ENCODE results near the gene TENM4. TPM values are rescaled to one million over a fixed set of nuclear protein-coding genes. Genes with fewer than 3 reads are reported as not detected.

The TENM4 gene
- polyA plus RNA-seq, 1 experiment, result 0.39 TPM

DNA sequence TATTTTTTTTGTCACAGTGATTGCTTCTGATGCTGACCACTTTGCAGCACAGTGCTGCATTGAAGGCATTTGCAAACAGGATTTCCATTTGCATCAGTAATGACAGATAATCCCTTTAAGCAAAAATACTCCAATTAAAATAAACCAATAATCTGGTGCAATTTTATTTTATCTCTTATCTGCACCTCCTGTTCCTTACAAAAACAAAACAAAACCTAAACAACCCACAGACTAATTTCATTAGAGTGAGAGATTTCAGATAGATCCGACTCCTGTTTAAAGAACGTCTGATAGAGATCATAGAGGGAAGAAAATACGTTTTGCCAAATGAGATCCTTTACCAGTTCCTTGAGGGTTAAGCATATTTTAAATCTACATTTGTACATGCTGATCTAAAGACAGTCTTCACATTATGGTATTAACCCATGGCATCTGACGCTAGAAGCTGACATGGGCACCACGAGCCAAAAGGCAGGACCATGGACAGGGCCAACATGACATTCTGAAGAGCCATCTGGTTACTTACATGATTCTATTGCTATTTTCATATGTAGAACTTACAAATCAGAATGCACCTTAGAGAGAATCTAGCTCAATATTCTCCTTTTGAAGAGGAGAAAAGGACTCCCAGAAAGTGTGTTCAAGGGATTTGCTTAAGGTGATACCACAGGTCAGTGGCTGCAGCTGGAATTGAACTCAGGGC, 580.0 kb downstream of the TENM4 start:
- ChIA-PET CTCF (no interaction called here), POLR2A (interaction anchor here (0.5 kb wide), 1 partner anchor 70 kb away, joined by 3 read pairs; no protein-coding TSS in a partner anchor)
- TF ChIP-seq, protein P1, sequence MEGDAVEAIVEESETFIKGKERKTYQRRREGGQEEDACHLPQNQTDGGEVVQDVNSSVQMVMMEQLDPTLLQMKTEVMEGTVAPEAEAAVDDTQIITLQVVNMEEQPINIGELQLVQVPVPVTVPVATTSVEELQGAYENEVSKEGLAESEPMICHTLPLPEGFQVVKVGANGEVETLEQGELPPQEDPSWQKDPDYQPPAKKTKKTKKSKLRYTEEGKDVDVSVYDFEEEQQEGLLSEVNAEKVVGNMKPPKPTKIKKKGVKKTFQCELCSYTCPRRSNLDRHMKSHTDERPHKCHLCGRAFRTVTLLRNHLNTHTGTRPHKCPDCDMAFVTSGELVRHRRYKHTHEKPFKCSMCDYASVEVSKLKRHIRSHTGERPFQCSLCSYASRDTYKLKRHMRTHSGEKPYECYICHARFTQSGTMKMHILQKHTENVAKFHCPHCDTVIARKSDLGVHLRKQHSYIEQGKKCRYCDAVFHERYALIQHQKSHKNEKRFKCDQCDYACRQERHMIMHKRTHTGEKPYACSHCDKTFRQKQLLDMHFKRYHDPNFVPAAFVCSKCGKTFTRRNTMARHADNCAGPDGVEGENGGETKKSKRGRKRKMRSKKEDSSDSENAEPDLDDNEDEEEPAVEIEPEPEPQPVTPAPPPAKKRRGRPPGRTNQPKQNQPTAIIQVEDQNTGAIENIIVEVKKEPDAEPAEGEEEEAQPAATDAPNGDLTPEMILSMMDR (IDR thresholded peaks at IDR 0.05; ENCODE audit: insufficient read depth, low read depth, low read length), result no peak
- Histone ChIP-seq H3K36me3 (ENCODE audit: control insufficient read depth, insufficient read depth, low read length) (no peaks in the 10 kb centered on the region), H3K4me3 (ENCODE audit: low read depth, low read length) (no peak overlapping the region), H3K27me3 (ENCODE audit: control insufficient read depth, insufficient read depth, low read length) (no peaks in the 10 kb centered on the region)
- DNase-seq (ENCODE audit: low read depth), result no peak

DNA sequence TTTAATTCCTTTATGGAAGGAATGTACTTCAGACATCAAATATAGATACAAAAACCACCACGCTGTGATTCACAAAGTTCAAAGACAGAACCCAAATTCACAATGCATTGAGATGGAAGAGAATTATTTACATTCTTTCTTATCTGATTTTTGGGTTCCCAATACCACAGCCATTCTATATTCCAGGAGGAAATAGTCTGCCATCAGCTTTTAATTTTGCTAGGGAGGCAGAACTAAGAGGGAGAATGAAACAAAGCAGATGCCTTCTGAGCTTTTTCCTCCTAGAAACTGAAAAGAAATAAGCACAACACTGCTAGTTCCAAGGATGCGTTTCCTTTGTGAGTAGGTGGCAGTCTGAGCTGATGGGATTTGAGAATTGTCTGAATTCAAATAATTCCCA, 583.1 kb downstream of the TENM4 start:
- ChIA-PET CTCF (interaction anchor here (1.0 to 2.2 kb wide), 4 partner anchors 11 to 212 kb away, joined by 3 to 7 read pairs (median 4); no protein-coding TSS in a partner anchor), POLR2A (no interaction called here)
- no peaks in the 10 kb centered on the region for H3K27me3 ChIP-seq (ENCODE audit: control insufficient read depth, insufficient read depth, low read length)
- no peaks in the 10 kb centered on the region for H3K36me3 ChIP-seq (ENCODE audit: control insufficient read depth, insufficient read depth, low read length)
- TF ChIP-seq, protein P1 (IDR thresholded peaks at IDR 0.05; ENCODE audit: insufficient read depth, low read depth, low read length), result no peak
- no peak for DNase-seq (ENCODE audit: low read depth)
- no peak overlapping the region for H3K4me3 ChIP-seq (ENCODE audit: low read depth, low read length)

DNA sequence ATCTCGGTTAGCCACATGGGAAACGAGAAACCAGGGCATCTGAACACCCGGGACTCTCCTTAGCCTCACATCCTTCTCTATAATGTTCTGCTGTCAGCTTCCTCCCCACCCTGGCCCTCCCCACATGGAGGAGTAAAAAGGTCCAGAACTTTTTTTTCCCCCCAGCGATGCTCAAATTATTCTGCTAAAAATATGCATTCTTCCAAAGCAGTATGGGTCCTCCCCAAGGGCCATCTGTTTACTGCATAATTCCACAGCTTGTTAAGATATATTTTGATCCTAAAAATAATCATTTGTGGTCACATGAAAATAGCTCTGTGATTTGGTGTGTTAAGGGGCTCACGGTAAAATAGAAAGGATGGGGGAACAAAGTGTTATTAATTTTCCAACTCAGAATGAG, 584.6 kb downstream of the TENM4 start:
- no peak overlapping the region for H3K4me3 ChIP-seq (ENCODE audit: low read depth, low read length)
- POLR2A ChIA-PET, result interaction anchor here (0.7 kb wide), 1 partner anchor 123 kb away, joined by 5 read pairs; no protein-coding TSS in a partner anchor
- no peaks in the 10 kb centered on the region; the same call in 1 of the 2 replicates for H3K27me3 ChIP-seq (ENCODE audit: control insufficient read depth, insufficient read depth, low read length)
- CTCF ChIA-PET, result interaction anchor here (0.7 kb wide), 1 partner anchor 9 kb away, joined by 4 read pairs; no protein-coding TSS in a partner anchor
- no peak for DNase-seq (ENCODE audit: low read depth)
- no peaks in the 10 kb centered on the region for H3K36me3 ChIP-seq (ENCODE audit: control insufficient read depth, insufficient read depth, low read length)
- TF ChIP-seq, protein P1 (IDR thresholded peaks at IDR 0.05; ENCODE audit: insufficient read depth, low read depth, low read length), result no peak

GRCh38 chr11:78855116-78855515, 585.7 kb downstream of the TENM4 start:
- Histone ChIP-seq H3K27me3 (ENCODE audit: control insufficient read depth, insufficient read depth, low read length) (no peaks in the 10 kb centered on the region; the same call in 1 of the 2 replicates), H3K36me3 (ENCODE audit: control insufficient read depth, insufficient read depth, low read length) (no peaks in the 10 kb centered on the region), H3K4me3 (ENCODE audit: low read depth, low read length) (no peak overlapping the region)
- TF ChIP-seq, protein P1 (IDR thresholded peaks at IDR 0.05; ENCODE audit: insufficient read depth, low read depth, low read length), result no peak
- ChIA-PET POLR2A (no interaction called here), CTCF (interaction anchor here (1.1 kb wide), 1 partner anchor 18 kb away, joined by 4 read pairs; no protein-coding TSS in a partner anchor)
- DNase-seq (ENCODE audit: low read depth), result no peak

GRCh38 chr11:78853521-78853920, 587.3 kb downstream of the TENM4 start:
- POLR2A ChIA-PET, result no interaction called here
- H3K27me3 ChIP-seq (ENCODE audit: control insufficient read depth, insufficient read depth, low read length), result no peaks in the 10 kb centered on the region; the same call in 1 of the 2 replicates
- TF ChIP-seq, protein P1 (IDR thresholded peaks at IDR 0.05; ENCODE audit: insufficient read depth, low read depth, low read length), result no peak
- H3K4me3 ChIP-seq (ENCODE audit: low read depth, low read length), result no peak overlapping the region
- H3K36me3 ChIP-seq (ENCODE audit: control insufficient read depth, insufficient read depth, low read length), result no peaks in the 10 kb centered on the region
- CTCF ChIA-PET, result no interaction called here
- DNase-seq (ENCODE audit: low read depth), result no peak

Data from BJ (cell line).